GM18868 (cell line): ENCODE results near the gene SERINC1.
A peak's percentile ranks its signal among the peaks of the same experiment; 100 is the strongest.
"Not testable (repeated sequence)": the region's sequence is repeated elsewhere in the genome, so short reads cannot be mapped to it uniquely, and the experiment has no call there.

Source experiments
- ATAC-seq: cut with Tn5 transposase; IDR thresholded peaks from one replicate; pipeline ENCODE4 v1.9.1; 2021; ENCODE audit warnings: mild to moderate bottlenecking, moderate library complexity; ENCODE audit not compliant: unreplicated experiment

SERINC1 gene

GRCh38 chr6:122471107-122472021, at the start of gene SERINC1:
SERINC1 (minus strand) TSS chr6:122471807; CDS start chr6:122471737, 70 bp downstream.
- peak; percentile 99 for ATAC-seq

GRCh38 chr6:122511193-122511924, 39.8 kb upstream of the SERINC1 start:
- ATAC-seq = no peak

GRCh38 chr6:122505170-122505569, 33.6 kb upstream of the SERINC1 start:
- ATAC-seq = not testable (repeated sequence)

GRCh38 chr6:122501475-122501874, 29.9 kb upstream of the SERINC1 start:
- ATAC-seq = no peak

- peak; percentile 54 for ATAC-seq
Measured at GRCh38 chr6:122495612-122496011, 24.0 kb upstream of the SERINC1 start.

GRCh38 chr6:122494665-122495272, 23.2 kb upstream of the SERINC1 start:
- no peak for ATAC-seq

GRCh38 chr6:122491919-122492555, 20.4 kb upstream of the SERINC1 start:
- peak; percentile 97 for ATAC-seq

- no peak for ATAC-seq
Measured at GRCh38 chr6:122490607-122491006, 19.0 kb upstream of the SERINC1 start.

GRCh38 chr6:122484760-122485159, 13.2 kb upstream of the SERINC1 start:
- ATAC-seq = peak; percentile 94

GRCh38 chr6:122482750-122483080, 11.1 kb upstream of the SERINC1 start:
- no peak for ATAC-seq

GRCh38 chr6:122476131-122476530, 4.5 kb upstream of the SERINC1 start:
- ATAC-seq = no peak

GRCh38 chr6:122472022-122472340, 374 bp upstream of the SERINC1 start:
- ATAC-seq = peak; percentile 51

GRCh38 chr6:122461885-122462284, 9.7 kb downstream of the SERINC1 start:
- ATAC-seq = no peak

GRCh38 chr6:122459865-122460416, 11.7 kb downstream of the SERINC1 start:
- not testable (repeated sequence) for ATAC-seq

- ATAC-seq = no peak
Measured at GRCh38 chr6:122459240-122459639, 12.4 kb downstream of the SERINC1 start.

- no peak for ATAC-seq
Measured at GRCh38 chr6:122458087-122458486, 13.5 kb downstream of the SERINC1 start.

- not testable (repeated sequence) for ATAC-seq
Measured at GRCh38 chr6:122455116-122455515, 16.5 kb downstream of the SERINC1 start.

GRCh38 chr6:122454673-122455072, 16.9 kb downstream of the SERINC1 start:
- ATAC-seq = no peak

- no peak for ATAC-seq
Measured at GRCh38 chr6:122452509-122452908, 19.1 kb downstream of the SERINC1 start.

GRCh38 chr6:122449069-122449468, 22.5 kb downstream of the SERINC1 start:
- ATAC-seq = no peak

- ATAC-seq = no peak
Measured at GRCh38 chr6:122445274-122445673, 26.3 kb downstream of the SERINC1 start.
